Activated B cell treated with CpG ODN at 0.5 μM for 24 hours (primary cell): ENCODE measurements around the gene PIP5K1C. TPM values are rescaled to one million over a fixed set of nuclear protein-coding genes. Genes with fewer than 3 reads are reported as not detected.

Experiments used
- ATAC-seq: fragments of 200-7000 bp; cut with Tn5 transposase; one replicate; pipeline ENCODE4 v1.10.0; 2021; ENCODE audit warnings: low read depth, mild to moderate bottlenecking, moderate library complexity
- CTCF ChIA-PET: fragments of 350-600 bp; sonication (Branson Sonifier 250); formaldehyde crosslinking; loops from one replicate; lab custom pipeline; 2021; ENCODE audit warnings: antibody characterized with exemption; lab: Charles Lee
- POLR2A ChIA-PET: fragments of 350-600 bp; sonication (Branson Sonifier 250); formaldehyde crosslinking; loops from one replicate; lab custom pipeline; 2021; ENCODE audit warnings: antibody characterized with exemption; lab: Charles Lee
- DNase-seq: peaks from one replicate; pipeline ENCODE4 v3.0.0; 2022
- H3K27ac Mint-ChIP-seq: one replicate; pipeline ENCODE4 v1.8.0; 2020; ENCODE audit warnings: mixed read lengths
- H3K27me3 Mint-ChIP-seq: one replicate; pipeline ENCODE4 v1.8.0; 2021; ENCODE audit warnings: mixed read lengths
- H3K36me3 Mint-ChIP-seq: one replicate; pipeline ENCODE4 v1.8.0; 2021; ENCODE audit warnings: low read depth, mixed read lengths
- H3K4me1 Mint-ChIP-seq: one replicate; pipeline ENCODE4 v1.8.0; 2021; ENCODE audit warnings: mixed read lengths
- H3K4me3 Mint-ChIP-seq: one replicate; pipeline ENCODE4 v1.8.0; 2020; ENCODE audit warnings: mild to moderate bottlenecking, mixed read lengths
- H3K9me3 Mint-ChIP-seq: one replicate; pipeline ENCODE4 v1.8.0; 2020; ENCODE audit warnings: mixed read lengths
- CTCF ChIP-seq: fragments of 200-600 bp; IDR thresholded peaks from one replicate; pipeline ENCODE4 v1.8.0; 2022; ENCODE audit warnings: antibody characterized with exemption, mild to moderate bottlenecking
- intact Hi-C: fragments of 100-400 bp; cut with micrococcal nuclease; formaldehyde crosslinking; loops from one replicate; pipeline ENCODE4 v1.15.1; 2024
- total RNA-seq: library from RNA; stranded (reverse); gene quantifications from 2 replicates; pipeline ENCODE4 v1.2.3, GENCODE V29; 2022

Gene PIP5K1C
- total RNA-seq, 1 donor from 2014 or later, result 31.1 TPM

DNA sequence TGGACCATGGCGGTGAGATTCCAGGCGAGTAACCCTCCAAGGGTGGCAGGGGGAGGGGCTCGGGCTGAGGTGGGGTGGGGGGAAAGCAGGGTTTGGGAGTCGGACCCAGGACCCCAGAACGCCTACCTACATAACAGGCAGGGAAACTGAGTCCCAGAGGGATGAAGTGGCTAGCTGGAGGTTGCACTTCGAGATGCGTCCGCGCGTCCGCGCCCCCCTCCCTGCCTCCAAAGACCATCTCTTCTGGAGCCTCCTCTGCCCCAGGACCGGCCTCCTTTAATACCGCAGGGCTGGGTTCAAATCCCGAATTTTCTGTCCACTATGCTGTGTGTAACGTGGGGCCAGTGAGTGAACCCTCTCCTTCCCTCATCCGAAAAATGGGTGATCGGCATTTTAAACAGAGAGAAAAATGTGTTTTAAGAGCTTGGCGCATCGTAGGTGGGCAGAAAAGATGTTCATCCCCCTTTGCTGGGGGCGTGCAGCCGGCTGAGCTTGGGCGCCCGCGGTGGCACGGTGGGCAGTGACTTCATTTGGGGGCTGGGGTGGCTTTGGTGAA lies 21.7 kb upstream of the PIP5K1C start:
- Mint-ChIP-seq H3K9me3 (no peaks in the 10 kb centered on the region), H3K27ac (no peak overlapping the region)

DNA sequence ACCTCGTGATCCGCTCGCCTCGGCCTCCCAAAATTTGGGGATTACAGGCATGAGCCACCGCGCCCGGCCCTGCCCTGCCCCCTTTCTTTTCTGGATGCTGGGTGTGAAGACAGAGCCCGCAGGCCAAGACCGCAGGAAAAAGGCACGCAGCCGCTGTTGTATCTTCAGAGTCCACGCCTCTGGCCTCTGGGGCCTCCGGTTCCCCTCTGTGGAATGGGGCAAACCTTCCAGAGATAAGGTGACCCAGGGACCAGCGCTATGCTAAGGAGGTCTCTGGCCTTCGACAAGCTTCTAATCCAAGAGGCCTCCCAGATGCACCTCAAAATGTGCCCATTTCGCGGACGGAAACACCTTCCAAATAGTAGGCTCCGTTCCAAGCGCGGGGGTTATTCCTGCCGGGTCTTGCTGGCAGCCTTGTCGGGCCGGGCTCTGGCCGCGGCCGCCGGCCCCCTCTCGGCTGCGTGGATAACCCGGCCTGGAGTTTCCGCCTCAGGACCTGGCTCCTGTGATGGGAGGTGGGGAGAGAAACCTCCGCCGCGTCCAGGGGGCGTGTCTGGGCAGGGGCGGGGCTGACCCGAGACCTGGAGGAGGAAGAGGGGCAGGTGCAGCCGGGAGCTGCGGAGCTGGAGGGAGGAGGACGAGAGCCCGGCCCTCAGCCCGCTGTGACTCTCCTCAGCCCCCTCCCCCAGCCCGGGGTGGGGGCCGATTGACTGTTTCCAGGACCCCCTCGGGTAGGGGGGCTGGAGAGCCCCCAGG lies 21.0 kb upstream of the PIP5K1C start:
- no peaks in the 10 kb centered on the region for H3K36me3 Mint-ChIP-seq
- peaks cover 14% of the 10 kb centered on the region for H3K27me3 Mint-ChIP-seq
- POLR2A ChIA-PET, result interaction anchor here (0.6 kb wide), 2 partner anchors 459 to 735 kb away, joined by 4 to 6 read pairs; no protein-coding TSS in a partner anchor
- H3K4me3 Mint-ChIP-seq, result peak overlapping the region; percentile 50
- peaks cover 12% of the 10 kb centered on the region for H3K4me1 Mint-ChIP-seq
- ATAC-seq, result peak; percentile 99
- H3K9me3 Mint-ChIP-seq, result no peaks in the 10 kb centered on the region
- peak; percentile 80 for DNase-seq
- no peak for TF ChIP-seq CTCF
- CTCF ChIA-PET, result no interaction called here
- intact Hi-C loops, result loop anchor here (2.0 to 5.0 kb wide), 2 partner anchors 39 to 91 kb away; partner anchors contain the start of gene APBA3
- H3K27ac Mint-ChIP-seq, result no peak overlapping the region

More for the DNA sequence above, 21.7 kb upstream of the PIP5K1C start:
- ChIA-PET POLR2A (interaction anchor here (0.7 kb wide), 1 partner anchor 94 kb away, joined by 12 read pairs; no protein-coding TSS in a partner anchor), CTCF (interaction anchor here (1.0 kb wide), 1 partner anchor 96 kb away, joined by 3 read pairs; no protein-coding TSS in a partner anchor)
- DNase-seq (no peak), ATAC-seq (no peak)
- intact Hi-C loops, result loop anchor here (2.0 to 5.0 kb wide), 2 partner anchors 39 to 90 kb away; partner anchors contain the start of gene APBA3
- Mint-ChIP-seq H3K27me3 (peaks cover 14% of the 10 kb centered on the region), H3K36me3 (no peaks in the 10 kb centered on the region), H3K4me3 (peak overlapping the region; percentile 50), H3K4me1 (peaks cover 12% of the 10 kb centered on the region)
- no peak for TF ChIP-seq CTCF

- Mint-ChIP-seq H3K4me1 (peaks cover 12% of the 10 kb centered on the region), H3K36me3 (no peaks in the 10 kb centered on the region), H3K27me3 (peaks cover 14% of the 10 kb centered on the region), H3K4me3 (no peak overlapping the region), H3K27ac (no peak overlapping the region), H3K9me3 (no peaks in the 10 kb centered on the region)
- POLR2A ChIA-PET, result interaction anchor here (0.6 to 0.7 kb wide), 3 partner anchors 458 to 974 kb away, joined by 3 to 6 read pairs (median 4); no protein-coding TSS in a partner anchor
- ATAC-seq (no peak), DNase-seq (no peak)
- intact Hi-C loops, result loop anchor here (2.0 to 5.0 kb wide), 2 partner anchors 40 to 92 kb away; partner anchors contain the start of gene APBA3
- CTCF ChIA-PET, result interaction anchor here (1.0 kb wide), 1 partner anchor 37 kb away, joined by 3 read pairs; no protein-coding TSS in a partner anchor
- no peak for TF ChIP-seq CTCF
Observed at GRCh38 chr19:3720349-3720917, 20.2 kb upstream of the PIP5K1C start.

DNA sequence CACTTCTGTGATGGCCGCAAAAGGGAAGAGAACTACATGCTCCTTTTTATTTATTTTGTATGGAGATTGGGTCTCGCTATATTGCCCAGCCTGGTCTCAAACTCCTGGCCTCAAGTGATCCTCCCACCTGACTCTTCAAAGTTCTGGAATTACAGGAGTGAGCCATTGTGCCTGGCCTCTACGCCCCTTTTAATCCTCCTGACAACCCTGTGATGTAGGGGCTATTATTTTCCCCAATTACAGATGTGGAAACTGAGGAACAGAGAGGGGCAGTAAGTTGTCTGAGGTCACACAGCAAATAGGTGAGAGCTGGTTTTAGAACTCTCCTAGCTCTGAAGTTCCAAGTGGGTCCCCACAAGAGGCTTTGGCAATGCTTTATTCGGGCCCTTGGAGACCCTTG lies 19.6 kb upstream of the PIP5K1C start:
- peaks cover 12% of the 10 kb centered on the region for H3K4me1 Mint-ChIP-seq
- ChIA-PET POLR2A (interaction anchor here (0.7 kb wide), 1 partner anchor 476 kb away, joined by 4 read pairs; no protein-coding TSS in a partner anchor), CTCF (interaction anchor here (1.0 to 1.2 kb wide), 2 partner anchors 38 to 42 kb away, joined by 3 to 4 read pairs; partner anchors contain the start of gene MRPL54)
- H3K36me3 Mint-ChIP-seq, result no peaks in the 10 kb centered on the region
- DNase-seq, result no peak
- intact Hi-C loops, result loop anchor here (2.0 to 5.0 kb wide), 2 partner anchors 41 to 92 kb away; partner anchors contain the start of gene APBA3
- no peak overlapping the region for H3K4me3 Mint-ChIP-seq
- ATAC-seq, result no peak
- TF ChIP-seq CTCF, result no peak
- peaks cover 14% of the 10 kb centered on the region for H3K27me3 Mint-ChIP-seq
- no peaks in the 10 kb centered on the region for H3K9me3 Mint-ChIP-seq
- H3K27ac Mint-ChIP-seq, result no peak overlapping the region
